Small intestine (tissue), 7 donors: ENCODE measurements around the gene GAK. TPM values are rescaled to one million over a fixed set of nuclear protein-coding genes. Genes with fewer than 3 reads are reported as not detected.

Source experiments
- DNase-seq, 2 donors: peaks; one replicate each; pipeline versions ENCODE4 v3.0.0 to v3.0.0-alpha.2; 2013
- FAIRE-seq: peaks from 2 replicates; lab custom pipeline; 2012; peaks lifted over from hg19 to GRCh38; lab: Jason Lieb, UNC
- H3K27ac ChIP-seq, 3 donors: one replicate each; pipeline ENCODE4 v1.5.1; 2013; ENCODE audit warnings: low read length in 2 of 3, mild to moderate bottlenecking in 2 of 3, control low read depth in 1 of 3, inconsistent platforms in 1 of 3, low read depth in 1 of 3, moderate library complexity in 1 of 3
- H3K27me3 ChIP-seq, 3 donors: one replicate each; pipeline ENCODE4 v1.6.1; 2013; ENCODE audit warnings: low read length in 3 of 3, inconsistent platforms in 1 of 3; ENCODE audit not compliant: control insufficient read depth in 3 of 3, insufficient read depth in 3 of 3
- H3K36me3 ChIP-seq, 3 donors: one replicate each; pipeline ENCODE4 v1.6.1; 2013; ENCODE audit warnings: low read length in 3 of 3, inconsistent platforms in 1 of 3, low read depth in 1 of 3, mild to moderate bottlenecking in 1 of 3, moderate library complexity in 1 of 3; ENCODE audit not compliant: control insufficient read depth in 3 of 3, insufficient read depth in 2 of 3
- H3K4me1 ChIP-seq, 3 donors: one replicate each; pipeline ENCODE4 v1.6.1; 2013; ENCODE audit warnings: low read length in 2 of 3, inconsistent platforms in 1 of 3, low read depth in 1 of 3, mild to moderate bottlenecking in 1 of 3, moderate library complexity in 1 of 3; ENCODE audit not compliant: control insufficient read depth in 3 of 3, insufficient read depth in 2 of 3
- H3K4me3 ChIP-seq, 3 donors: one replicate each; pipeline ENCODE4 v1.5.1; 2013; ENCODE audit warnings: low read length in 3 of 3, control low read depth in 1 of 3, inconsistent platforms in 1 of 3, low read depth in 1 of 3, mild to moderate bottlenecking in 1 of 3, moderate library complexity in 1 of 3
- H3K9me3 ChIP-seq, 2 donors: one replicate each; pipeline ENCODE4 v1.6.1; 2013; ENCODE audit warnings: low read depth in 1 of 2, low read length in 1 of 2; ENCODE audit not compliant: control insufficient read depth in 2 of 2, insufficient read depth in 1 of 2
- WGBS, 3 donors: extraction: QIAGEN DNeasy Blood & Tissue Kit; methylation state at CpG; one replicate each; pipeline ENCODE4 v1.1.7; 2013; 5-methylcytosine and 5-hydroxymethylcytosine counted together
- polyA plus RNA-seq, 4 donors: library from polyadenylated mRNA; stranded (reverse) in 3 of 4; unstranded in 1 of 4; fragments of 200-250 nt in 3 of 4; fragments of 120-200 nt in 1 of 4; gene quantifications; one replicate each; pipeline versions ENCODE4 v1.2.1 to v1.2.3, GENCODE V29; 2013
- donor health status: healthy with polysubstance abuse.
- donor health status: control.
- donor health status: control.
- donor health status: Bipolar disorder and iron deficiency.
- donor health status: healthy.

The GAK gene
- polyA plus RNA-seq, 4 donors, result 98.4 to 463 (median 230) TPM

DNA sequence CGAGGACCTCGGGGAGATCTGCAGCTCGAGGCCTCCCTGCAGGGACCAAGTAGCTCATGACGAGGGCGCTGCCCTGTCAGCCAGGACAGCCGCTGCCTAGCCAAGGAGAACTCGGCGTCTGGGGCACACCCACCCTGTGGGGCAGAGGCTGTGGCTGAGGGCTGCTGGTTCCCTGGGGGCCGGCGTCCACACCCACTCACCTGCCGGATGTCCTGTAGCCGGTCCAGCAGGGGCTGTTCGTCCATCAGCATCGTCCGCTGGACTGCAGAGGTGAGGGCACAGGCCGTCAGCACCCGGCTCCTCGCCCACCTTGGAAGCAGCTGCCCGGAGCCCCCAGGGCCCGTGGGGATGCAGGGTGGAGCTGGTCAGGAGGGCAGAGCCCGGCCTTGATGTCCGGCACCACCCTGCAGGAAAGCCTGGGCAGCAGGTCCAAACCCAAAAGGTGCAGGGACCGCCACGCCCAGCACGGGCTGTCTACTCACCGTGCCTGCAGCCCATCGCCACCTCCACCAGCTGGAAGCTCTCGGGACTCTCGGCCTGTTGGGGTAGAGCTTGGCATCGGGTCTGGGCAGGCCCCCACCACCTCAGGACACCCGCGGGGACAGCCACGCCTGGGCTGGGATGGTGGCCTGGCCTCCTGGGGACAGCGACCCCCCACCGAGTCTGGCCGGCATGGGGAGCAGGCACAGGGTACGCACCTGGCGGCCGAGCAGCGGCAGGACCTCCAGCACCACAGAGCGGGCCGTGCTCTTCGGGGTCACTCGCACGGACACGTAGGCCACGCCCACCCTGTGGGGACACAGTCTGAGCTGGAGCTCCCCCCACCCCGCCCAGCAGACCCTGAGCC lies 34.4 kb upstream of the GAK start:
- no peak overlapping the region for H3K4me3 ChIP-seq
- peaks cover 11 to 68% (median 19%) of the 10 kb centered on the region in 3 donors for H3K36me3 ChIP-seq
- H3K9me3 ChIP-seq, result no peaks in the 10 kb centered on the region
- 89 to 90% (median 90%) methylated on average over 45 to 48 of the region's 48 CpGs for WGBS, 3 donors
- peaks cover 0 to 5% (median 0%) of the 10 kb centered on the region in 3 donors for H3K27me3 ChIP-seq
- no peak for FAIRE-seq
- H3K27ac ChIP-seq, result no peak overlapping the region
- DNase-seq, result no peak
- H3K4me1 ChIP-seq, result peaks cover 5 to 27% (median 7%) of the 10 kb centered on the region in 3 donors

DNA sequence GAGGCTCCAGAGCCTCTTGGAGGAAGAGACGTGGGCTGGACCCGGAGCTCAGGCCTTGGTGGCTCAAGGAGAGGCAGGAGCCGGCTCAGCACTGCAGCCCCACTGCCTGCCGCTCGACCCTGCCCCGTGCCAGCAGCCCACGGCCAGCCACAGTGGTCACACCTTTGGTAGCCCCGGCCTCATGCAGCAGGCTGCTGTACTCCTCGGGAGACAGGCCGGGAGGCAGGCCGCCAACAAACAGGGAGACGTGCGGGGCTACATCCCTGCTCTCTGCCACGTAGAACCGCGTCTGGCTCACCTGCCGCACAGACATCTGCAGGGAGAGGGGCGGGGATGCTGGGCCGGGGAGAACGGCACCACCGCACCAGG lies 33.6 kb upstream of the GAK start:
- peaks cover under 1 to 20% (median 7%) of the 10 kb centered on the region in 3 donors for H3K4me1 ChIP-seq
- DNase-seq, result no peak
- peaks cover 0 to 5% (median 0%) of the 10 kb centered on the region in 3 donors for H3K27me3 ChIP-seq
- peaks cover 11 to 71% (median 20%) of the 10 kb centered on the region in 3 donors for H3K36me3 ChIP-seq
- no peak overlapping the region for H3K4me3 ChIP-seq
- whole genome bisulfite sequencing, 3 donors, result 92 to 93% (median 93%) methylated on average over 21 of the region's 21 CpGs
- no peaks in the 10 kb centered on the region for H3K9me3 ChIP-seq
- no peak for FAIRE-seq
- no peak overlapping the region for H3K27ac ChIP-seq

DNA sequence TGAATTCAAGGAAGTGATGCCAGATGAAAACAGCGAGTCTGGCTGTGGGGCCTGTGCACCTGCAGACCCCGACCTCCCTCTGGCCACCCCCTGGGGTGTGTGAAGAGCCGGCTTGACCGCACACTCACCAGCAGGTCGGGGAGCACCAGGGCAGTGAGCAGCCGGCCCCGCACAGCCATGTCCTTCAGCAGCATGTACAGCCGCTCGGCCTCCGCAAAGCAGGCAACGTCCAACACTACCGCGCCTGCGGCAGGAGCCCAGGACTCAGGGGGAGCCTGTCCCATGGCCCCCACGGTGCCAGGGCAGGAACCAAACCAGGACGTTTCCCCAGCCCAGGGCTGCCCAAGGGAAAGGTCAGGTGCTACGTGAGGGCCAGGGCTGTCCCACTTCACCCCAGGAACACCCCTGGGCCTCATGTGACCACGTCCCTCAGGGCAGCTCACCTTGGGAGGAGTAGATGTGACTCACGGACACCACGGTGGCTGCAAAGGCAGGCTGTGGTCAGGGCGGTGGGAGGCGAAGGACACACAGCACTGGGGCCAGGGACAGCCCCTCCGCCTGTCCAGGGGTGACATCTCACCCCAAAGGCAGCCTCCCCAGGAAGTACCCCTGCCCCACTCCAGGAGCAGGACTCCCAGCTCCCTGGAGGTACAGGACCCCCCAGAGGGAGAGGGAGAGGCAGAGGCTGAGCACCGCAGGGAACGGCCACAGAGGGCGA lies 33.1 kb upstream of the GAK start:
- no peak for FAIRE-seq
- DNase-seq, result no peak
- Histone ChIP-seq H3K4me1 (peaks cover 0 to 15% (median 2%) of the 10 kb centered on the region in 3 donors), H3K27ac (no peak overlapping the region), H3K4me3 (no peak overlapping the region), H3K36me3 (peaks cover 11 to 72% (median 20%) of the 10 kb centered on the region in 3 donors), H3K27me3 (peaks cover 0 to 5% (median 0%) of the 10 kb centered on the region in 3 donors), H3K9me3 (no peaks in the 10 kb centered on the region)
- WGBS, 3 donors, result 92 to 93% (median 92%) methylated on average over 24 to 26 of the region's 26 CpGs

DNA sequence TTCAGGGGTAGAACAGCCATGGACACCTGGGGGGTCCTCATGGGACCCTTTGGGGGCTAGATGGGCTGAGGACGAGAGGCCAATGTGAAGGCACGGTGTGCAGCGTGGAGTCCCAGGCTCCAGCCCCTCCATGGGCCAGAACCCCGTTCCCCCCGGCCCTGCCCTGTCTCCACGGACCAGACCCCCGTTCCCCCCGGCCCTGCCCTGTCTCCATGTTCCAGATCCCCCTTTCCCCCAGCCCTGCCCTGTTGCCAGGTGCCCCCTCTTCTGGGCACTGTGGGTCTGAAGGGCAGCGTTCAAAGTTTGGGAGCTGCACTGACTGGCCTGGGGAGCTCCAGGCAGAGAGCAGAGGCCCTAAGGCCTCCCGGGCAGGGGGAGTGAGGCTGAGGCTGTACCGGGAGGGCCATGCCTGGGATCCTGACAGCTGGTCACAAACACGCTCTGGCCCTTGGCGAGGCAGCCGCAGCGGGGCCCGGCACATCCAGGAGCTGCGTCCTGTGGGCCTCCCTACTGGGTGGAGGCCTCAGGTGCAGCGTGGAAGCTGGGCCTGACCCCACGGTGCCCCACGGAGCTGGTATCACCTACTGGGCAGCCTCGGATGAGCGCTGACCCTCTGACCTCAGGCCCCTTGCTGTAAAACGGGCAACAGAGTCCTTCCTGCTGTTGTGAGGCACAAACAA lies 32.4 kb upstream of the GAK start:
- Histone ChIP-seq H3K36me3 (peaks cover 11 to 79% (median 24%) of the 10 kb centered on the region in 3 donors), H3K4me1 (peaks cover 0 to 12% (median 0%) of the 10 kb centered on the region in 3 donors), H3K27me3 (peaks cover 0 to 5% (median 0%) of the 10 kb centered on the region in 3 donors), H3K9me3 (no peaks in the 10 kb centered on the region), H3K4me3 (no peak overlapping the region), H3K27ac (no peak overlapping the region)
- no peak for DNase-seq
- 91 to 94% (median 92%) methylated on average over 22 to 23 of the region's 23 CpGs for WGBS, 3 donors
- FAIRE-seq, result no peak

DNA sequence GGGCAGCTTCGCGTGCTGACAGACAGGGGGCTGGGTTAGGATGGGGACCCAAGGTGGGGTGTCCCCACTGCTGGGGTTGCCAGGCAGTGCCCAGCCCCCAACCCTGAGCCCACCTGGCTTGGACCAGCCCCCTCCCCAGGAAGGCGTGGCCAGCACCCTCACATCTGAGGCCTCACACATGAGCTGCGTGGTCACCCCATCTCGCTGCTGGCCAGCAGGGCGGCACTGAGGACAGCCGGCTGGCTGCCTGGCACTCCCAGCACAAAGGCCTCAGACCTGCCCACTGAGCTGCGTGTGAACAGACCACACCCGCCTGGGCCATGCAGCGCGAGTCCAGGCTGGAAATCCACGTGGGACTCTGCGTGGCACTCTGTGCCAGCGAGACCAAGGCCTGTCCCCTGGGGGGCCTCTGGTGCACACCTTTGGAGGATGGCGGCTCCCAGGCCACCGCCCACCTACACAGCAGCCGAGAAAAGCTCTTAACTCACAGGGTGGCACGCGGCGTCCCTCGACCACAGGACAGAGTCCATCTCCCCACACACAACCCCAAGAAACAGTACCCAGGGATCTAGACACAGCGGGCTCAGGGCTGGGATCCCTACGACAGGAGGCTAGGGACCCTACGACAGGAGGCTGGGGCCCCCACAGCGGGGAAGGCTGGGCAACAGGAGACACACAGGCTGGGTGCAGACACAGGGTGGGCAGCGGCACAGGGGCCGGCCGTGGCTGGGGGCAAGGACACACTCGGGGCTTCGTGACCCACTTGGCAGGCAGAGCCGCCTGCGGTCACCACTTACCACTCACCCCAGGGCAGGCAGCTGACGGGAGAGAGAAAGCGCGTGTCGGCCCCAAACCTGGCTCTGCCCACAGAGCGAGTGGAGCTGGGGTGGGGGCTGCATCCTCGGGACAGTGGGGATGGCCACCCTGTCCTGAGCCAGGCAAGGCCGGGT lies 31.4 kb upstream of the GAK start:
- Histone ChIP-seq H3K27ac (no peak overlapping the region), H3K9me3 (no peaks in the 10 kb centered on the region), H3K4me3 (no peak overlapping the region), H3K4me1 (peaks cover 0 to 4% (median 0%) of the 10 kb centered on the region in 3 donors), H3K36me3 (peaks cover 11 to 84% (median 27%) of the 10 kb centered on the region in 3 donors), H3K27me3 (peaks cover 0 to 5% (median 0%) of the 10 kb centered on the region in 3 donors)
- WGBS, 3 donors, result 82 to 91% (median 90%) methylated on average over 30 to 39 of the region's 39 CpGs
- DNase-seq, result peak in 1 of 2 donors; percentile 58
- no peak for FAIRE-seq

DNA sequence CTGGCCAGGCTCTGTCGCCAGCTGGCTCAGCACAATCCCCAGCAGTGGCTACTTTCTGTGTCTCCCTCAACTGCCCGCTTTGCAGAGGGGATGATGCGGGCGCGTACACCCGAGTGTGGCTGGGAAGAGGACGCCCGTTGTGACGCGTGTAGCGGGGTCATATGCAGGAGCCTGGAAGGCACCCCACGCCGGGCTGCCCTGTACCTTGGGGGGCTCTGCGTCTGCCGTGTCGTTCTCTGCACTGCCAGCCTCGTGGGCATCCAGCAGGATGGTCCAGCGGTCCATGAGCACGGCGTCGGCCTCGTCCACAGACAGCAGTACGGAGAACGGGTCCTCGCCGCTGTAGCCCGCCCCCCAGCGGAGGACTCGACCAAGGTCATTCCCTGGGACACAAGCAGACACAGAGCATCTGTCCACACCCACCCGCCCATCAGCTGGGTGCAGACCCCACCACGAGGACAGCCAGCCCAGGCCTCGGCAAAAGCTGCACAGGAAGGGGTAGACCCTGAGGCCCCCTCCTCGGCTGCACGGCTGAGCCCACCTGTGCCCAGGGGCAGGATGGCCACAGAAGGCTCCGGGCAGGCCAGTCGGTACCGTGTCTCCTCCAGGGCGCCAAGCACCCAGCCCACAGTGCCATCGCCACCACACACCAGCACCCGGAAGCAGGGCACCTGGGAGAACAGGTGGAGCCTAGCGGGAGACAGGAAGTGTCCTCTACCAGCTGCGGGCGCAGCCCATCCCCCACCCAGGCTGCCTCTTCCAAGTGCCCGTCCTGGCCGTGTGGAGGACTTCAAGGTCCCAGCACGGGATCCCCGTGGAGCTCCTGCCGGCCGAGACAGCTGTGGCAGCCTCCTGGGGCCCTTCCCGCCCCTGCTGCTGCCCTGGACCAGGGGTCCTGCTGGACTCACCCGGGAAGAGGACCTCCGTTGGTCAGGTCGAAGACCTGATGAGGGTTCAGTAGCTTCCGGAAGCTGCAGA lies 30.4 kb upstream of the GAK start:
- Histone ChIP-seq H3K4me1 (no peaks in the 10 kb centered on the region), H3K36me3 (peaks cover 11 to 93% (median 27%) of the 10 kb centered on the region in 3 donors), H3K9me3 (no peaks in the 10 kb centered on the region), H3K4me3 (no peak overlapping the region), H3K27ac (no peak overlapping the region), H3K27me3 (no peaks in the 10 kb centered on the region)
- no peak for DNase-seq
- 90 to 93% (median 91%) methylated on average over 47 to 54 of the region's 54 CpGs for WGBS, 3 donors
- FAIRE-seq, result no peak
